GM19397 (cell line): Measurements from ENCODE around the gene BIRC7.

Source experiments
- ATAC-seq: cut with Tn5 transposase; IDR thresholded peaks from one replicate; pipeline ENCODE4 v1.9.1; 2021; ENCODE audit warnings: mild to moderate bottlenecking, moderate library complexity; ENCODE audit not compliant: unreplicated experiment

BIRC7 gene

DNA sequence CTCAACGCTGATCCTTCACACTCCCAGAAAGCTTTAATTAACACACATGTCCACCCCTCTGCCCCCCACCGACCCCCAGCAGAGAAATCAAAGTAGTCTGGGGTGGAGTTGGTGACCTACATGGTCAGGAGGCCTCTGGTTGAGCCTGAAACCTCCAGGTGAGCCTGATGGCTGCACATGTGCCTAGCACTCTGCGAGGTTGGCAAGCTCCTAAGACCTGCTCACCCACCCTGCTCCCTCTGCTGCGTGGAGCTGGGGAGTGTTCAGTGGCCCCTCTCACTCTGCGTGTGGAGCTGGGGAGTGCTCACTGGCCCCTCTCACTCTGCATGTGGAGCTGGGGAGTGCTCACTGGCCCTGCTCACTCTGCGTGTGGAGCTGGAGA is 11.9 kb upstream of the BIRC7 start:
- ATAC-seq, result no peak

DNA sequence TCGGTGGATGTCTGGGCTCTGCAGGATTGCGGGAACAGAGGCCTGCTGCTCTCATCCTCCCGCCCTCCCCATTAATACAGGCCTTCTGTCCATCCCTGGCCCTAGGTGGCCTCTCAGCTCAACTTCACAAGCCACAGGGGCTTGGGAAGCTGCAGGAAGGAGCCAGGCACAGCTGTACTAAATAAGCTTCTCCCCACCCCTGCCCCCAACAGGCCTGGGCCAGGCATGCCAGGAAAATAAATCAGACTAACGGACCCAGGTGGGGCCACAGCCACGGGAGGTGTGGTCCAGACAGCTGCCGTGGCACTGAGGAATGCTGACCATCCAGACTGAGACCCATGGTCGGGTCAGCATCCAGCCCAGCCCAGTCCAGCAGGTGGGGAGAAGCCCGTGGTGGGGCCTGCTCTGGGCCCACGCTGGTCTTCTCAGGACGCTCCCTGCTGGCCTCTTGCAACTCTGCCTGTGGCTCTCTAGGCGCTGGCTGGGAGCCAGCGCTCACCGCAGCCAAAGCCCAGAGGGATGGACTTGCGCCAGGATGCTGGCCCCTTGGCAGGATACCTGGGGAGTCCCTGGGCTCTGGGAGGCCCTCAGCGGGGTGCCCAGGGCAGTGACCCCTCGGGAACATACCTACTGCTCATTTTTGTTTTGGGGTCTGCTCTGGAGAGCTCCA is 11.2 kb upstream of the BIRC7 start:
- no peak for ATAC-seq

DNA sequence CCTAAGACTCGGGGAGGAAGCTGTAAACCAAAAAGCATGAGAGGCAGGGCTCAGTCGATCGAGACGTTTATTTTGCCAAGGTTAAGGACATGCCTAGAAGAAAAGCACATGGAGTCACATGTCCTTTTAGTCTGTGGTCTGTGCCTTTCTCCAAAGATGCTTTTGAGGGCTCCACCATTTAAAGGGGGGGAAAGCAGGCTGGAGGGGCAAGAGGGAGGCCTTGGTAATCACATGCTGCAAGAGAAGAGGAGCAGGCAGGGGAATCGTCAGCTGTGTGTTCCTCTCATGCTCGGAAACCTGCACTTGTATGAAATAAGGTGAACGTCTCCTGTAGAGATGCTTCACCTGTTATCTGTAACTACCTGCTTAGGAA is 10.6 kb upstream of the BIRC7 start:
- ATAC-seq, result no peak

DNA sequence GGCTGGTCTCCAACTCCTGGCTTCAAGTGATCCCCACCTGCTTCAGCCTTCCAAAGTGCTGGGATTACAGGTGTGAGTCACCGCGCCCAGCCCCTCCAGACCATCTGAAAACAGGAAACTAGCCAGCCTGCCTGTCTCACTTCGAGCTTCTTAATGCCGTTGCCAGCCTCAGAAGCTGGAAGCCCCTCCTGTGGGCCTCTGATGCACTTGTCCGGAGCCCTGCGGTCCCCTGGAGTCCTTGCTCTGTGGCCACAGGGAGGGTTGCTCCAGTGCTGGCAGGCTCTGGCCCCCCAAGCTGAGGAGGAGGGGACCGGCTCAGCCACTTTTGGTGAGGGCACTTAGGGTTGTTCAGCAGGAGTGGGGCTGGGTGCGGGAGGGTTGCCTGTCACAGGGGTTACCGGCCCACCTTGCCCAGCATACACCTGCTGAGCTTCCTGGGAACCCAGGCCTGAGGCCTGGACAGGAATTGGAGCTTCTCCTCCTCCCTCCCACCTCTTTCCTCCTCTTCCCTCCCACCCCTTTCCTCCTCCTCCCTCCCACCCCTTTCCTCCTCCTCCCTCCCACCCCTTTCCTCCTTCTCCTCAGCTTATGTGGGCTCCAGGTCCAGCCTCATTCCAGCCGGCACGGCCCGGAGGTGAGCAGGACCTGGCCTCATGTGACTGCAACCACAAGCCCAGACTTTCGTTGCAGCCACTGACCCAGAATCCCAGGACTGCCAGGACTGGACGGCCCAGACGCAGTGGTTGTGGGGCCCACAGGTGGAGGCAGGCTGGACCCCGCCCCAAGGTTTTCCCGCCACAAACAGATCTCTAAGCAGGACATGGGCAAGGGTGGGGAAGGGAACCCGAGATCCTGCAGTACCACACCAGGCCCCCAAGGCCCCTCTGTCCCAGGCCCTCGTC is 9.4 kb upstream of the BIRC7 start:
- ATAC-seq, result no peak

DNA sequence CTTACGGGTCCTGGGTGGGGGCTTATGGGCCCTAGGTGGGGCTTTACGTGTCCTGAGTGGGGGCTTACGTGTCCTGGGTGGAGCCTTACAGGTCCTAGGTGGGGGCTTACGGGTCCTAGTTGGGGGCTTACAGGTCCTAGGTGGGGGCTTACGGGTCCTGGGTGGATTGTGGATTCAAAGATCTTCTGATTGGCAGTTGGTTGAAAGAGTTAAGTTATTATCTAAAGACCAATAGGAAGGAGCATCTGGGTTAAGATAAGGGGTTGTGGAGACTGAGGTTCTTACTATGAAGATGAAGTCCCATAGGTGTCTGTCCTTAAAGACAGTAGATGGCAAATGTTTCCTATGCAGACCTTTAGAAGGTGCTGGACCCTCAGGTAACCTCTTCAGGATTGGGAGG is 8.4 kb upstream of the BIRC7 start:
- ATAC-seq, result no peak

DNA sequence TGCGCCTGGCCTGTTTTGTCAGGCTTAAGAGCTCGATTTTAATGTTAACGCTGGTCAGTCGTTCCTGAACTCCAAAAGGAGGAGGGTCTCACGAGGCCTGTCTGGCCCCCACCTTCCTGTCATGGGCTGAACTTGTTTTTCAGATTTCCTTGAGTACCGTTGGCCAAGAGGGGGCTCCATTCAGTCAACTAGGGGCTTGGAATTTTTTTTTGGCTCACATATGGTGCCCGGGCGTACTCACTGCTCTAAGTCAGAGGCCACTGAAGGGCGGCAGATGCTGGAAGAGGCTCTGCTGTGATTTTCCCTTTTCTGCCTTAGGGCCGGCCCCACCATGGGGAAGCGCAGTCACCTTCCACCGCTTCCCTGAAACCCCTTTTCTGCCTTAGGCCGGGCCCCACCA is 6.9 kb upstream of the BIRC7 start:
- ATAC-seq, result no peak

DNA sequence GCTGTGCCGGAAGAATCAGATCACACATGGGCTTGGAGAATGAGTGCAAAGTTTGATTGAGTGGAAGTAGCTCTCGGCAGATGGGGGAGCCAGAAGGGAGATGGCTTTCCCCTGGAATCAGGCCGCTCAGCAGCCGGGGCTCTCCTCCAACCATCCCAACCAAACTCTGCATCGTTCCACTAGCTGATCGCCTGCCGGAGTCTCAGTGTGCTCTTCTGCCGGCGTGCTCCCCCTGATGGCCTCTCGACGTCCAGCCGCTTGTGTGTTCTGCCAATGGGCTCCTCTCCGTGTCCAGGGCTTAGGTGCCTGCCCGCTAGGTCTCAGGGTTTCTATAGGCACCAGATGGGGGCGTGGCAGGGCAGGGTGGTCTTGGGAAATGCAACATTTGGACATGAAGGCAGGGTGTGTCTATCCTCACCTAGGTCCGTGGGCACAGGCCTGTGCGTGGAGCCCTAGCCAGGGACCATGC is 4.9 kb upstream of the BIRC7 start:
- ATAC-seq, result no peak

DNA sequence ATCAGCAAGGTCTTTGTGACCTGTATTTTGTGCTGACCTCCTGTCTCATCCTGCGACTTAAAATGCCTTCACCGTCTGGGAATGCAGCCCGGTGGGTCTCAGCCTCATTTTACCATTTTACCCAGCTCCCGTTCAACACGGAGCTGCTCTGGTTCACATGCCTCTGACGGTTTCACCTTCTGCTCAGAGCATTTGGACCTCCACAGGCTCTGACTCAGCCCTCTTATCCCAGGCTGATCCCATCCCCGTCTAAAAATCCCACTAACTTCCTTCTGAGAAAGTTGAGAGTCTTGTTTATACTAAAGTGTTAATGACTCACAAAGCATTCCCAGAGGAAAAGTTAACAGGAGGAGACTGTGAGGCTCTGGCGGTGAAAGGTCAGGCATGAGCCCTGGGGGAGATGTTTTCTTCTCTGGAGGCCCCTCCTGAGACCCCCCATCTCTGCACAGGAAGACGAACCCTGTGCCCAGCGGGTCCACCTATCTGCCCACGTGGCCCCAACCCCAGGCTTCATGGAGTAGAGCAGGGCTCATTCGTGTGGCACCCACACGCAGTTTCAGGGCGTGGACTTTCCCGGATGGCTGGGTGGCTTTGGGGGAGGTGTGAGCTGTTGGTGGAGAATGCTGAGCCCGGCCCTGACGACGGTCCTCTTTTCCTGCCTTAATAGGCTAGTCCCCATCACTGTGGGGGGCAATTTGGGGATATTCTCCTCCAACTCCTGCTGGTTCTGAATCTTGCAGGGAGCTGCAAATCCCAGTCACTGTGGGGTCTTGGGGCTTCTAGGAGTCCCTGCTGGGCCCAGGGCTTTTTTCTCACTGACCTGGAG is 3.3 kb upstream of the BIRC7 start:
- ATAC-seq, result no peak

DNA sequence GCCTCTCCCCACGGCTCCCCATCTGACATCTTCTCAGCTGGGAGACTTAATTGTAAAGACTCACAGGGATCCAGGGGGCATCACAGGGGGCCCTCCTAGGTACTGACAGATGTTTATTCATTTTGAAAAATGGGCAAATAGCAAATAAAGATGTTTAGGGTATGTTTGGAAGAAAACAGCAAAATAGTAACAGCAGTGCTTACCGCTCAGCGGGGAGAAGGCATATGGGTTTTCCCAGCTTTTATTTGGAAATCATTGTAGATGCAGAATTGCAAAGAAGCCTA is 2.7 kb upstream of the BIRC7 start:
- no peak for ATAC-seq

DNA sequence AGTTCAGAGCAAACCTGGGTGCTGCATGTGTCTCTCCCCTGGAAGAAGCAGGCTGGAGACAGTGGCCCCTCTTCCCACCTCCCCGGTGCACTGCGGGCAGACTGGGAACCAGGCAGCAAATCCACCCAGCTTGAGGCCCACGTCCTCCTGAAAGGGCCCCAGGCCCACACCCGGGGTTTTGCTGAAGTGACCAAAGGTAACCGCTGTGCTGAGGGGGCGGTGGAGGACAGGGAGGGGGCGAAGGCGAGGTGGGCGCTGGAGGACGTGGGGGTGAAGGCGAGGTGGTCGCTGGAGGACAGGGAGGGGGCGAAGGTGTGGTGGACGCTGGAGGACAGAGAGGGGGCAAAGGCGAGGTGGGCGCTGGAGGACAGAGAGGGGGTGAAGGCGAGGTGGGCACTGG is 1.8 kb upstream of the BIRC7 start:
- no peak for ATAC-seq

DNA sequence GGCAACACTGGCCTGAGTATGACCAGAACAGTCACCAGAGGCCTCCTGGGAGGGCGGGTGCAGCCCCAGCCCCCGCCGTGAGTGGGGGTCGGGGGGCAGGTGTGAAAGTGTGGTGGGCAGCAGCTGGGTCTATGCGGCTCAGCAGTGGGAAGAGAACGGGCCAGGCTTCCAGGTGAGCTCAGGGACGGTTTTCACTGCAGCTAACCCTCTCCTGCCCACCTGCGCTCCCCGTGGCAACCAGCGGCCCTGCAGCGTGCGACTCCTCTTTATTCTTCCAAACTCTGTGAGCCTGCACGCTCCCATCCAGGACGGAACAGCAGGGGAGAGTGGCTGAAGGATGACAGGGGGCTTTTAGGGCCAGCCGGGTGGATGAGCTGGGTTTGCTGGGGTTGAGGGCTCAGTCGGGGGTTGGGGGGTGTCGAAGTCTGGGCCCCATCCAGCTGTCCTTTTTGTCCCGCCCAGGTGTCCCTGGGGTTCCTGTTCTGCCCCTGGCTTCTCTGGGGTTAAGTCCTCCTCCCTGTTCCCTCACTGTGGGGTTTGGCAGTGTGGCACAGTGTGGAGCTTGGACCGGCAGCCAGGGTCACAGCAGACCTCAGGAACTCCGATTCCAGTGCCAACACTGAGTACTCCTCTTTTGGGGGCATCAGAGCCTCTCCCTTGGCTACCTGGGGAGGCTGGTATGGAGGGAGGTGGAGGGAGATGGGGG is 859 bp upstream of the BIRC7 start:
- no peak for ATAC-seq

DNA sequence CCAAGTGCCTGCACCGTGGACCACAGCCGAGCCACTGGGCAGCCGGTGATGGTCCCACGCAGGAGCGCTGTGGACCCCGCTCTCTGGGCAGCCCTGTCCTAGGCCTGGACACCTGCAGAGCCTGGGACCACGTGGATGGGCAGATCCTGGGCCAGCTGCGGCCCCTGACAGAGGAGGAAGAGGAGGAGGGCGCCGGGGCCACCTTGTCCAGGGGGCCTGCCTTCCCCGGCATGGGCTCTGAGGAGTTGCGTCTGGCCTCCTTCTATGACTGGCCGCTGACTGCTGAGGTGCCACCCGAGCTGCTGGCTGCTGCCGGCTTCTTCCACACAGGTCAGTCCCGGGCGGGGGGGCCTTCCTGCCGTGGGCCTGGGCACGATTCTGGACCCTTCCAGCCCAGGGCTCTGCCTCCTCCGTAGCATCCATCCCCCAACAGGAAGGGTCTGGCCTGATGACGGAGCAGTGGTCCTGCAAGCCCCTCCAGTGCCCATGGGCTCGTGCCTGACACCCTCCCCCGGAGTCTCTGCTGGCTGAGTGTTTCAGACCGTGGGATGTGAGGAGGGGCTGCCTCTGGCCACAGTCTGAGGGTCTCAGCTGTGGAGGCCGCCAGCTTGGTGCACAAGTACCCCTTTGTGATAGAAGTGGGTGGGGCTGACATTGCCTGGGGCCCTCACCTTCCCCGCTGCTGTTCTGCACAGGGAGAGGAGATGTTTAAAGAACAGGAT is 572 bp downstream of the BIRC7 start:
- ATAC-seq, result no peak

DNA sequence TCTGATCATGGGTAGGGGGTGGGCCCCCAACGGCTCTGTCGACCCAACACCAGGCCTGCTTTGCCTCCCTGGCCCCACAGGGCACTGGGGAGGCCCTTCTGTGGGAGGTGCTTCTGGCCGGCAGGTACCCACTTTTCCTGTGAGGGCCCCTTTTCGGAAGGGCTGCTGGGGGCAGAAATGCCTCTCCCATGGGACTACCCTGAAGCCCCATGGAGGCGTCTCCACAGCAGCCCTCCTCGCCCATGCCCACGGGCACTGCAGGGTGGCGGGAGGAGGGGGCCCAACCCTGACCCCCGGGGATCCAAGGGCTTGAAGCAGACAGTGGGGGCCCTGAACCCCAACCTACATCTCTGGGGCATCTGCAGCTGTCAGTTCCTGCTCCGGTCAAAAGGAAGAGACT is 2.3 kb downstream of the BIRC7 start:
- ATAC-seq, result no peak

DNA sequence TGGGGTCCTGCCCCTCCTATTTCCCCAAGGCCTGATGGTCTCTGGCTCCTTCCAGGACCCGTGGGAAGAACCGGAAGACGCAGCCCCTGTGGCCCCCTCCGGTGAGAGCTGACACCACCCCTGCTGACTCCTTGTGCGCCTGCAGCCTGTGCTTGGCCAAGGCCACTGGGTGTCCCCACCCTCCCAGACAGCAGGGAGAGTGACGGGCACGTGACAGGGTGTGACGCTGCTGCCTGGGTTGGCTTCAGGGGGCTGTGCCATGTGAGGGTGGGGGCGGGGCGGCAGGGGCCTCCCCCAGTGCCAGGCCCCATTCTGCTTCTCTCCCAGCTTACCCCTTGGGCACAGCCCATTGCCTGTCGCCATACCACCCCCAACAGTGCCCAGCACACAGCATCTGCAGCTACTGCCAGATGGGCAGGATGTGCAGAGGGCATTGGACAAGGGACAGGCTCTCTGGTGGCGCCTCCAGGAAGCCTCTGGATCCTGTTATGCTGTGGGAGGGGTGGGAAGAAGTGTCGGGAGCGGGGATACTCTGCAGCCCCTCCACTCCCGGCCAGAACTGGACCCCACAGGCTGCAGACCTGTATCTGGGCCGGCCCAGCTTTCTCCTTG is 2.9 kb downstream of the BIRC7 start:
- no peak for ATAC-seq

DNA sequence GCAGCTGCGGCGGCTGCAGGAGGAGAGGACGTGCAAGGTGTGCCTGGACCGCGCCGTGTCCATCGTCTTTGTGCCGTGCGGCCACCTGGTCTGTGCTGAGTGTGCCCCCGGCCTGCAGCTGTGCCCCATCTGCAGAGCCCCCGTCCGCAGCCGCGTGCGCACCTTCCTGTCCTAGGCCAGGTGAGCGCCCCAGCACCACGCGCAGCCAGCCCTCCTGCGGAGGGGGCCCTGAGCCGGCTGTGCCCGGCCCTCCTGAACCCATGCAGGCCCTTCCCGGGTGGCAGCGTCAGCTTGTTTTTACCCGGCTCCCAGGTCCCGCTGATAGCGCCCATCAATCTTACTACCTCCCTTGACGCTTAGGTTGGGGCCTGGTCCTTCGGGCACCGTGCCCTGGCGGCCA is 3.7 kb downstream of the BIRC7 start:
- no peak for ATAC-seq

DNA sequence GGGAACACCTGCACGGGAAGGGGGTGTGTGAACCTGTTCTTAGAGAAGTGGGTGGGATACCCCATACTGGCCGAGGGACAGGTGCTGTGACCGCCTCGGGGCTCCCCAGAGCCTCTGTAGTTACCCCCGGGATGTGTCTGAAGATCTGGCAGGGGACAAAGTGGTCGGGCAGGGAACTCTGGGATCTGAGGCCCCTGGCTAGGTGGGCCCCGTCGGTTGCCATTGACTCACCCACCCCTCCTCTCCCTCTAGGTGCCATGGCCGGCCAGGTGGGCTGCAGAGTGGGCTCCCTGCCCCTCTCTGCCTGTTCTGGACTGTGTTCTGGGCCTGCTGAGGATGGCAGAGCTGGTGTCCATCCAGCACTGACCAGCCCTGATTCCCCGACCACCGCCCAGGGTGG is 4.3 kb downstream of the BIRC7 start:
- ATAC-seq, result no peak

DNA sequence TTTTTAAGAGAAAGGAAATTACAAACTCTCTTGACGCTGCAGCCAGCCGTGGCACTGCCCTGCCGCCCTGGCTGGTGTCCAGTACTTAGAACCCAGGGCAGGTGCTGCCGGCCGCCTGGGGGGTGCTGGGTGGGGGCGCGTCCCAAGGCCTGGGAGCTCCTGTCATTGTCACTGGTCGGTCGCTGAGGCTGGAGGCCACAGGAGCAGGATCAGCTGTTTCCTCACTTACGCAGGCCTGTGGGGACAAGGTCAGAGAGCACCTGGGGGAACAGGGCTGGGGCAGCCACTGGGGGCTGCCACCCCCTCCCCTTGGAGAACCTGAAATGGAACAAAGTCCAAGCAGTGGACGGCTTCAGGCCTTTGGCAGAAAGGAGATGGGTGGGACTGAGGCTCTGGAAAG is 5.6 kb downstream of the BIRC7 start:
- no peak for ATAC-seq

DNA sequence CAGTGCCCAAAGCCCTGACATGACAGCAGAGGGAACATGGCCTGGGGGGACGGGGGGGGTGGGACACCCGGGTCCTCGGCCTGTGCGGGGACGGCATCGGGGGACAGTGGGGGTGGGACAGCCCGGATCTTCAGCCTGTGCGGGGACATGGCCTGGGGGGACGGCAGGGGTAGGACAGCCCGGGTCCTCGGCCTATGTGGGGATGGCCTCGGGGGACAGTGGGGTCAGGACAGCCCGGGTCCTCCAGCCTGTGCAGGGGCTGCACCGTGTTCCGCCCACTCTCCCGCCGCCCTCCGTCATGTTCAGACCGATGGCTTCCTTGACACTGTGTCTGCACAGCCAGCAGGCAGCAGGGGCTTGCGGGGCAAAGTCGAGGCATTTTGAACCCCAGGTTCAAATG is 7.0 kb downstream of the BIRC7 start:
- ATAC-seq, result no peak

DNA sequence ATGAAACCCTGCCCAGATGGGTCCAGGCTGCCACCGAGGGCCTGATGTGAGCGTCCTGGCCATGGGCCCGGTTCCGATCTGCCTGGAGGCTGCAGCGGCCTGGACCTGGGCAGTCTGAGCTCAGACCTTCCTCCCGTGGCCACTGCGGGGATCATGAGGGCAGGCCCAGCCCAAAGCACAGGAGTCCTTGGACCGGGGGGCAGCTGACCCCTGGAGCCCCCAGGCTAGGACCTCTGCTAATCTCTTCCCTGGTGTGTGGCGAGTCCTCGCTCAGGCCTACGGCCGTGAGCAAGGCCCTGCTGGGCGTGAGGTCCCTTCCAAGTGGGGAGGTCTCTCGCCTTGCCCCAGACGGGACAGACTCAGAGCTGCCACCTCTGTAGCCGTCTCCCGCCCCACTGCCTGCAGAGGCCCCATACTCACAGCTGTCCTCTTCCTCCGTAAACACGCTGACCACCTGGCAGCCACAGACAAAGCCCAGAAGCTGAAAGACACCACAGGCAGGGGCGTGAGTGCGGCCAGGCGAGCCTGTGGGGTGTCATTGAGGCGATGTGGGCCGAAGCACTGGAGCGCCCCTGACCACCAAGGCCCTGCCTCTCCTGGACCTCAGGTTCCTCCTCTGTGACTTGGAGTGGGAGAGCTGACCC is 8.0 kb downstream of the BIRC7 start:
- no peak for ATAC-seq

DNA sequence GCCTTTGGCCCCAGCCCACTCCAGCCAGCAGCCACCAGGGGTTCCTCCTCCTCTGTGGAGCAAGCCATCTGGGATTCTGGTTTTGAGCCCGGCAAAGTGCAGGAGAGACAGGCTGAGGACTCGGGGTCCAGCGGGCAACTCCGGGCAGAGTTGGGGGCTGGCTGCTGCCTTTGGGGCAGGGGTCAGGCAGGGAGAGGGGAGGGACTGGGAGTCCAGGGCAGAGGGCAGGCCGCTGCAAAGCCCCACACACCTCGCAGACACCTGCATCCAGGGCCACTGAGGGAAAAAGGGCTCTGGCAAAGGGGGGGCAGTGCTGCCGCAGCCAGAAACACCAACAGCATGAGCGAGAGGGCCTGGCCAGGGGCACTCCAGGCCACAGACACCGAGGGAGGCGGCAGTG is 8.8 kb downstream of the BIRC7 start:
- ATAC-seq, result no peak
